Measurements from ENCODE around the gene RAB18. TPM values are rescaled to one million over a fixed set of nuclear protein-coding genes. Genes with fewer than 3 reads are reported as not detected.
"Not testable (repeated sequence)": the region's sequence is repeated elsewhere in the genome, so short reads cannot be mapped to it uniquely, and the experiment has no call there.

RAB18 gene
- total RNA-seq, 2 experiments from 2014 or later, result 64.0 to 69.6 TPM

- H3K9me3 Mint-ChIP-seq; ATAC-seq (ENCODE audit: low read depth); H3K36me3 Mint-ChIP-seq; H3K27me3 Mint-ChIP-seq; H3K4me1 Mint-ChIP-seq; H3K27ac Mint-ChIP-seq; POLR2A ChIA-PET; H3K4me3 Mint-ChIP-seq; DNase-seq: not testable (repeated sequence)
Measured at GRCh38 chr10:27577038-27577437, 72.9 kb downstream of the RAB18 start.

DNA sequence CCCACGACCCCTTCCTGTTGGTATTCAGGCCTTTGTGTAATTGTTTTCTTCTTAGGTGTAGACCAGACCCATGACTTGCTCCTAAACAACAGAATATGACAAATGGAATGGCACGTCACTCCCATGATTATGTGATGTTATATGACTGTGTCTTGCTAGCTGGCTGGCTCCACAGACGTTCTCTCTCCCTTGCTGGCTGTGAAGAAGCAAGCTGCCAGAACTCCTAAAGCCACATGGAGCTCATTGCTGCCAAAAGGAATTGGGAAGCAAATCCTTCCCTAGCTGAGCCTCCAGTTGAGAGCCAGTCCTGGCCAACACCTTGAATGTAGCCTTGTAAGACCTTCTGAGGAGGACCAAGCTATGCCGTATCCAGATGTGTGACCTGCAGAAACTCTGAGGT lies 74.2 kb downstream of the RAB18 start:
- no peak overlapping the region for H3K4me3 Mint-ChIP-seq
- peaks cover 6% of the 10 kb centered on the region for H3K27me3 Mint-ChIP-seq
- H3K27ac Mint-ChIP-seq, result no peak overlapping the region
- no peak for ATAC-seq (ENCODE audit: low read depth)
- DNase-seq, result no peak
- no peaks in the 10 kb centered on the region for H3K9me3 Mint-ChIP-seq
- POLR2A ChIA-PET, result no interaction called here
- no peaks in the 10 kb centered on the region for H3K4me1 Mint-ChIP-seq
- H3K36me3 Mint-ChIP-seq, result no peaks in the 10 kb centered on the region

- ATAC-seq (ENCODE audit: low read depth) (no peak), DNase-seq (no peak)
- Mint-ChIP-seq H3K9me3 (no peaks in the 10 kb centered on the region), H3K4me3 (no peak overlapping the region), H3K36me3 (peaks cover 1% of the 10 kb centered on the region), H3K4me1 (no peaks in the 10 kb centered on the region), H3K27me3 (peaks cover 8% of the 10 kb centered on the region), H3K27ac (no peak overlapping the region)
- POLR2A ChIA-PET, result no interaction called here
Measured at GRCh38 chr10:27581225-27581624, 77.1 kb downstream of the RAB18 start.

DNA sequence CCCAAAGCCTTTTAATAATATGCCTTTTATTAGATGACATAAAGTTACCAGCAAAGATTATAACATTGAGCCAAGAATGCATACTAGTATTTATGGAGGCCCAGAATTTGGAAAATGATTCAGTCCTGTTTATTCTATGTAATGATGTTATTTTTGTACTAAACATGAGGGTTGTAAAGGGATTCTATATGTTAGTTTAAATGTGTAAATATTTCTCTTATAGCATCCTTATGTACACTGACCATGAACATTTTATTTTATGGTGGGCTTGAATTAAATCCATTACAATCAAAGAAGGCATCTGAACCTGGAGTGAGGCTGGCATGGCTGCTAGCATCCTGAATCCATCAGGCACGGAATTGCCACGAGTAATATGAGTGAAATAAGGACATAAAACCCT lies 80.2 kb downstream of the RAB18 start:
- POLR2A ChIA-PET, result no interaction called here
- no peak for DNase-seq
- H3K27ac Mint-ChIP-seq, result no peak overlapping the region
- no peaks in the 10 kb centered on the region for H3K4me1 Mint-ChIP-seq
- no peak for ATAC-seq (ENCODE audit: low read depth)
- peaks cover 12% of the 10 kb centered on the region for H3K27me3 Mint-ChIP-seq
- no peak overlapping the region for H3K4me3 Mint-ChIP-seq
- H3K36me3 Mint-ChIP-seq, result peaks cover 1% of the 10 kb centered on the region
- no peaks in the 10 kb centered on the region for H3K9me3 Mint-ChIP-seq

Other genes starting within 250 kb of the RAB18 start
- gene MKX, start 241.5 kb downstream of the RAB18 start, total RNA-seq, result under 1 TPM in 1 of 2 experiments, not detected in 1; 0.08 TPM